ENCODE results near the gene PXYLP1. TPM values are rescaled to one million over a fixed set of nuclear protein-coding genes. Genes with fewer than 3 reads are reported as not detected.

The PXYLP1 gene
- total and polyA plus RNA-seq, 9 of the 15 experiments (the other 6 are each of a cell fraction or from before 2014, with no cell fraction given): 0.80 to 2.9 (median 1.3) TPM

DNA sequence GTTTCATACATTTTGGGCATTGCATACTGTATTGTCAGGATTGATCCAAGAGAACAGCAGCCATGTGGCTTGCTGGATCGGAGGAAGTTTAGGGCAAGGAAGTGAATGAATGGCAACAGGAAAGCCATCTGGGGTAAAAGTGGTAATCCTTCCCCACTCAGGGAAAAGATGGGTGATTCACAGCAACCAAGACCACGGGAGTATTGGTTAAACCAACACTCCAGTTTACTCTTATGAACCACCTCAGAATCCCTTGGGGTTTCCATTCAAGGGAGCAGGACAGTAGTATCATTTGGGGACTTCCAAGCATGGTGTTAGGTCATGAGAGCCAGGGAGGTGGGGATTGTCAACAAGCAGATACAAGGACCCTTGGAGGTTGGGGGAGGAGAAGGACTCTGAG, 111.5 kb downstream of the PXYLP1 start:
- no peak for TF ChIP-seq DIDO1 (tag; IDR thresholded peaks at IDR 0.05; ENCODE audit: low read depth)
- no peak for TF ChIP-seq MXI1 (IDR thresholded peaks at IDR 0.05; ENCODE audit: low read depth, low read length)
- no peak for TF ChIP-seq BHLHE40 (IDR thresholded peaks at IDR 0.05; ENCODE audit: low read length)
- no peak for TF ChIP-seq MAFK (IDR thresholded peaks at IDR 0.05; ENCODE audit: low read length)
- TF ChIP-seq, protein P1, sequence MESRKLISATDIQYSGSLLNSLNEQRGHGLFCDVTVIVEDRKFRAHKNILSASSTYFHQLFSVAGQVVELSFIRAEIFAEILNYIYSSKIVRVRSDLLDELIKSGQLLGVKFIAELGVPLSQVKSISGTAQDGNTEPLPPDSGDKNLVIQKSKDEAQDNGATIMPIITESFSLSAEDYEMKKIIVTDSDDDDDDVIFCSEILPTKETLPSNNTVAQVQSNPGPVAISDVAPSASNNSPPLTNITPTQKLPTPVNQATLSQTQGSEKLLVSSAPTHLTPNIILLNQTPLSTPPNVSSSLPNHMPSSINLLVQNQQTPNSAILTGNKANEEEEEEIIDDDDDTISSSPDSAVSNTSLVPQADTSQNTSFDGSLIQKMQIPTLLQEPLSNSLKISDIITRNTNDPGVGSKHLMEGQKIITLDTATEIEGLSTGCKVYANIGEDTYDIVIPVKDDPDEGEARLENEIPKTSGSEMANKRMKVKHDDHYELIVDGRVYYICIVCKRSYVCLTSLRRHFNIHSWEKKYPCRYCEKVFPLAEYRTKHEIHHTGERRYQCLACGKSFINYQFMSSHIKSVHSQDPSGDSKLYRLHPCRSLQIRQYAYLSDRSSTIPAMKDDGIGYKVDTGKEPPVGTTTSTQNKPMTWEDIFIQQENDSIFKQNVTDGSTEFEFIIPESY (CRISPR knock-in tag; IDR thresholded peaks at IDR 0.05): no peak
- no peak for TF ChIP-seq HMGN3 (IDR thresholded peaks at IDR 0.05; ENCODE audit: borderline replicate concordance, extremely low read depth, insufficient read length, low read depth, low read length)
- TF ChIP-seq, protein P2, sequence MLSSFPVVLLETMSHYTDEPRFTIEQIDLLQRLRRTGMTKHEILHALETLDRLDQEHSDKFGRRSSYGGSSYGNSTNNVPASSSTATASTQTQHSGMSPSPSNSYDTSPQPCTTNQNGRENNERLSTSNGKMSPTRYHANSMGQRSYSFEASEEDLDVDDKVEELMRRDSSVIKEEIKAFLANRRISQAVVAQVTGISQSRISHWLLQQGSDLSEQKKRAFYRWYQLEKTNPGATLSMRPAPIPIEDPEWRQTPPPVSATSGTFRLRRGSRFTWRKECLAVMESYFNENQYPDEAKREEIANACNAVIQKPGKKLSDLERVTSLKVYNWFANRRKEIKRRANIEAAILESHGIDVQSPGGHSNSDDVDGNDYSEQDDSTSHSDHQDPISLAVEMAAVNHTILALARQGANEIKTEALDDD (IDR thresholded peaks at IDR 0.05): no peak
- TF ChIP-seq, protein P3, sequence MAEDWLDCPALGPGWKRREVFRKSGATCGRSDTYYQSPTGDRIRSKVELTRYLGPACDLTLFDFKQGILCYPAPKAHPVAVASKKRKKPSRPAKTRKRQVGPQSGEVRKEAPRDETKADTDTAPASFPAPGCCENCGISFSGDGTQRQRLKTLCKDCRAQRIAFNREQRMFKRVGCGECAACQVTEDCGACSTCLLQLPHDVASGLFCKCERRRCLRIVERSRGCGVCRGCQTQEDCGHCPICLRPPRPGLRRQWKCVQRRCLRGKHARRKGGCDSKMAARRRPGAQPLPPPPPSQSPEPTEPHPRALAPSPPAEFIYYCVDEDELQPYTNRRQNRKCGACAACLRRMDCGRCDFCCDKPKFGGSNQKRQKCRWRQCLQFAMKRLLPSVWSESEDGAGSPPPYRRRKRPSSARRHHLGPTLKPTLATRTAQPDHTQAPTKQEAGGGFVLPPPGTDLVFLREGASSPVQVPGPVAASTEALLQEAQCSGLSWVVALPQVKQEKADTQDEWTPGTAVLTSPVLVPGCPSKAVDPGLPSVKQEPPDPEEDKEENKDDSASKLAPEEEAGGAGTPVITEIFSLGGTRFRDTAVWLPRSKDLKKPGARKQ (CRISPR knock-in tag; IDR thresholded peaks at IDR 0.05): no peak
- TF ChIP-seq POLR2A (conservative IDR thresholded peaks at IDR 0.05): no peak
- TF ChIP-seq CBFA2T3 (IDR thresholded peaks at IDR 0.05): no peak
- TF ChIP-seq KLF13 (tag; IDR thresholded peaks at IDR 0.05; ENCODE audit: borderline replicate concordance, low read depth): no peak
- TF ChIP-seq SOX6 (IDR thresholded peaks at IDR 0.05): no peak
- Histone ChIP-seq H3K4me1 (replicated peaks in 1 of 2; ENCODE audit: control insufficient read depth in 2 of 2, insufficient read depth in 2 of 2, low read length in 2 of 2) (peaks cover 4 to 26% of the 10 kb centered on the region in 2 experiments; a peak in 4 of 5 replicates), H3K27ac (ENCODE audit: extremely low read depth, low read depth, low read length) (no peak overlapping the region), H3K9me3 (replicated peaks; ENCODE audit: control insufficient read depth, insufficient read depth, low read depth, low read length) (no peaks in the 10 kb centered on the region), H3K4me3 (no peak overlapping the region), H3K27me3 (ENCODE audit: control insufficient read depth in 2 of 2, insufficient read depth in 2 of 2, low read length in 2 of 2) (no peaks in the 10 kb centered on the region), H3K79me2 (ENCODE audit: control insufficient read depth, insufficient read depth, low read length) (no peaks in the 10 kb centered on the region), H3K9ac (ENCODE audit: insufficient read depth in 1 of 2, low read depth in 2 of 2, low read length in 2 of 2) (no peak overlapping the region), H3K36me3 (ENCODE audit: control insufficient read depth, insufficient read depth, low read length) (no peaks in the 10 kb centered on the region), H2AFZ (ENCODE audit: low read depth, low read length) (no peak overlapping the region), H4K20me1 (replicated peaks; ENCODE audit: control insufficient read depth, insufficient read depth, low read length) (no peaks in the 10 kb centered on the region), H3K4me2 (ENCODE audit: insufficient read depth, low read length) (no peak overlapping the region), H3K9me1 (ENCODE audit: control insufficient read depth, insufficient read depth, low read length) (no peaks in the 10 kb centered on the region)
- FAIRE-seq (no peak), DNase-seq (ENCODE audit: extremely low read depth in 1 of 4, low spot score in 3 of 4) (no peak), ATAC-seq (no peak; the same call in 2 of the 3 replicates)
- CTCF ChIA-PET (ENCODE audit: low intra/inter-chr PET ratio): no interaction called here
- POLR2A ChIA-PET: interaction anchor here (0.7 to 1.1 kb wide), 4 partner anchors 11 to 43 kb away, joined by 3 to 6 read pairs (median 4); no protein-coding TSS in a partner anchor
- intact Hi-C loops (cut with micrococcal nuclease) (no loop called here), in situ Hi-C loops (cut with MboI) (no loop called here)
- no TSS peak for BruUV-seq (replicated peaks)
- WGBS (ENCODE audit: insufficient coverage, low coverage, missing lambda C conversion rate): 52% methylated on average over 2 of the region's 2 CpGs

All from K562 (cell line).